SK-N-SH treated with all-trans-retinoic acid at 6 μM for 48 hours (cell line): ENCODE measurements around the gene HSPA12A.

Source experiments
- ATAC-seq: fragments of 200-7000 bp; cut with Tn5 transposase; 3 replicates; pipeline ENCODE4 v1.9.1; 2020; ENCODE audit warnings: mild to moderate bottlenecking, moderate library complexity
- ARNTL ChIP-seq: fragments of 450-650 bp; formaldehyde crosslinking; IDR thresholded peaks from 2 replicates; pipeline ENCODE4 v1.5.0; 2020; ENCODE audit warnings: low read depth, mild to moderate bottlenecking, moderate library complexity, borderline replicate concordance
- BACH2 ChIP-seq: fragments of 250-450 bp; sonication (Bioruptor Pico); IDR thresholded peaks from 2 replicates; pipeline ENCODE4 v1.9.0; 2021; ENCODE audit warnings: mild to moderate bottlenecking, borderline replicate concordance
- CSDC2 ChIP-seq: fragments of 250-450 bp; sonication (Bioruptor Pico); IDR thresholded peaks from 2 replicates; pipeline ENCODE4 v1.5.0; 2020; ENCODE audit warnings: mild to moderate bottlenecking, moderate library complexity
- RARB ChIP-seq: fragments of 250-450 bp; sonication (Bioruptor Pico); IDR thresholded peaks from 2 replicates; pipeline ENCODE4 v1.8.0; 2021; ENCODE audit warnings: mild to moderate bottlenecking, moderate library complexity
- SNAI2 ChIP-seq: fragments of 250-450 bp; sonication (Bioruptor Pico); IDR thresholded peaks from 2 replicates; pipeline ENCODE4 v1.5.0; 2020; ENCODE audit warnings: mild to moderate bottlenecking, moderate library complexity
- TCF4 ChIP-seq: fragments of 250-450 bp; sonication (Bioruptor Pico); IDR thresholded peaks from 2 replicates; pipeline ENCODE4 v1.8.0; 2021; ENCODE audit warnings: mild to moderate bottlenecking, moderate library complexity, borderline replicate concordance
- TOX ChIP-seq: fragments of 250-450 bp; sonication (Bioruptor Pico); IDR thresholded peaks from 2 replicates; pipeline ENCODE4 v1.8.0; 2021; ENCODE audit warnings: mild to moderate bottlenecking, moderate library complexity, borderline replicate concordance
- ZC3H10 ChIP-seq: fragments of 250-450 bp; sonication (Bioruptor Pico); IDR thresholded peaks from 2 replicates; pipeline ENCODE4 v1.5.1; 2021; ENCODE audit warnings: mild to moderate bottlenecking, moderate library complexity
- ZFP3 ChIP-seq: fragments of 250-450 bp; sonication (Bioruptor Pico); IDR thresholded peaks from 2 replicates; pipeline ENCODE4 v1.5.0; 2020; ENCODE audit warnings: mild to moderate bottlenecking, moderate library complexity
- ZNF565 ChIP-seq: fragments of 450-650 bp; formaldehyde crosslinking; conservative IDR thresholded peaks from 2 replicates; pipeline ENCODE4 v1.5.0; 2020; ENCODE audit warnings: low read depth, mild to moderate bottlenecking, moderate library complexity
- ZNF70 ChIP-seq: fragments of 450-650 bp; formaldehyde crosslinking; IDR thresholded peaks from 2 replicates; pipeline ENCODE4 v1.5.0; 2020; ENCODE audit warnings: mild to moderate bottlenecking, moderate library complexity
- ZNF8 ChIP-seq: fragments of 450-650 bp; formaldehyde crosslinking; IDR thresholded peaks from 2 replicates; pipeline ENCODE4 v1.5.0; 2020; ENCODE audit warnings: mild to moderate bottlenecking, moderate library complexity
- TF ChIP-seq, protein P1 (sequence below): fragments of 250-450 bp; sonication (Bioruptor Pico); IDR thresholded peaks from 2 replicates; pipeline ENCODE4 v1.5.1; 2021; ENCODE audit warnings: mild to moderate bottlenecking, moderate library complexity
- TF ChIP-seq, protein P2 (sequence below): fragments of 250-450 bp; sonication (Bioruptor Pico); IDR thresholded peaks from 2 replicates; pipeline ENCODE4 v1.5.1; 2020; ENCODE audit warnings: low read depth, mild to moderate bottlenecking, moderate library complexity
- TF ChIP-seq, protein P3 (sequence below): fragments of 250-450 bp; sonication (Bioruptor Pico); IDR thresholded peaks from 2 replicates; pipeline ENCODE4 v1.5.0; 2020; ENCODE audit warnings: mild to moderate bottlenecking, moderate library complexity
- TF ChIP-seq, protein P4 (sequence below): fragments of 250-450 bp; sonication (Bioruptor Pico); IDR thresholded peaks from 2 replicates; pipeline ENCODE4 v1.8.0; 2020; ENCODE audit warnings: mild to moderate bottlenecking, moderate library complexity, borderline replicate concordance

The HSPA12A gene

DNA sequence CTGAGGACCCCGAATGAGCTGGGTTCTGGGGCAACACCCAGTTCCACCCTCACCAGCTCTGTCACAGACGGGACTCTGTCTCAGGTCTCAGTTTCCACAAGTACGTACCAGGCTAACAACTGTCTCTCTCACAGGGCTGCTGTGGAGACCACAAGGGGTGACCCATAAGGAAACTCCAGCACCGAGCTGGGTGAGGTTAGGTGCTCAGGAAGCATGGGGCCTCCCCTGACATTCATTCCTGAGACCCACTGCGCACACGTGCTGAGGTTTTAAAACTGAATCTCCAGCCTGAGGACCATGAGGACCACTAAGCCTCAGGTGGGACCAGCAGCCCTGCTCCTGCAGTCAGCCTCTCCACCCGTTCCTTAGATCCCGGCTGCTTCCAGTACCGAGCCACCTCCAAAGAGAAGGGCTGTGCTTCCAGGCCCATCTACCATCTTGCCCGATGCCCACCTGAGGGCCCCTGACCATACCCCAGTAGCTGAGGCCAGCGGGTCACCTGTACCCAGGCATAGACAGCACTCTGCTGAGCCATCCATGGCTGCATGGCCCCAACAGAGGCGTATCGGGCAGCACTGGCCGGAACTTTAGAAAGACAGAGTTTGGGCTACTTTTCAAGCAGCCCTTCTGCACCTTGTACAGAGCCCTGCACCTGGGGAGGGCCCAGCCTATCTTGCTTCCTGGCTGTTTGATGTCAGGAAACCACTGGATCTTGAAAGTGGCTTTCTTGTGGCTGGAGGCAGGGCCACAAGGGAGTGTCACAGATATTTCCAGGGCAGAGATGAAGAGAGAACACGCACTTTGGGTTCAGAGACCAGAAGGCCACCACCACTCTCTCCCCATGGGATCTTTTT, 18.7 kb downstream of the HSPA12A start (continued):
- TF ChIP-seq, protein P1, sequence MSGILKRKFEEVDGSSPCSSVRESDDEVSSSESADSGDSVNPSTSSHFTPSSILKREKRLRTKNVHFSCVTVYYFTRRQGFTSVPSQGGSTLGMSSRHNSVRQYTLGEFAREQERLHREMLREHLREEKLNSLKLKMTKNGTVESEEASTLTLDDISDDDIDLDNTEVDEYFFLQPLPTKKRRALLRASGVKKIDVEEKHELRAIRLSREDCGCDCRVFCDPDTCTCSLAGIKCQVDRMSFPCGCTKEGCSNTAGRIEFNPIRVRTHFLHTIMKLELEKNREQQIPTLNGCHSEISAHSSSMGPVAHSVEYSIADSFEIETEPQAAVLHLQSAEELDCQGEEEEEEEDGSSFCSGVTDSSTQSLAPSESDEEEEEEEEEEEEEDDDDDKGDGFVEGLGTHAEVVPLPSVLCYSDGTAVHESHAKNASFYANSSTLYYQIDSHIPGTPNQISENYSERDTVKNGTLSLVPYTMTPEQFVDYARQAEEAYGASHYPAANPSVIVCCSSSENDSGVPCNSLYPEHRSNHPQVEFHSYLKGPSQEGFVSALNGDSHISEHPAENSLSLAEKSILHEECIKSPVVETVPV (CRISPR knock-in tag) = no peak

DNA sequence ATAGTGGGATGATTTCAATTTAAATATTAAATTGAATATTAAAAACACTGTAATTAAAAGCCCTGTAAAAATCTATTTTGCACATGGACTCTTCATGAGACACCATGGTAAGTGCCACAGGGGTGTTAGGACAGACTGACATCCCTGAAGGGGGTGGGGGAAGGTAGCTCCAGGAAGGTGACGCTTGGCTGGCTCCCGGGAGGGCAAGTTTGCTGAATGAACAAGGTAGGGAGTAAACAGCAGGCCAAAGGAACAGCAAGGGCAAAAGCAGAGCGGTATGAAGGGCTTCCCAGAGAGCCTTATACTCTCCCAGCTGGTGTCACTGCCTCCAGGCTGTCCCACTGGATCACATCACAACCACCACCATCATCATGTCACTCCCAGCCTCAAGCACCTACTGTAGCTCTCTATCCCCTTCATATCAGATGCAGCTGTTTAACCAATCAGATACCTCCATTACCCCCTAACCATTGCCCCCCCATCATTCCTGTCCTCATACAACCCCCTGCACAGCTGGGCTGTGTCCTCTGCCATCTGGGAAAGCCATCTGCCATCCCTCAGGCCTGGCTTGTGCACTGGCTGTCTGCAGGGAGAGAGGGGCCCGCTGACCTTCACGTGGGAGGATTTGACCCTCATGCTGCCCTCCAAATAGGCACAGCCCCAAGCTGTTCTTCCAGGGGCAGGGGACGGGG, 19.5 kb downstream of the HSPA12A start:
- TF ChIP-seq TCF4 (CRISPR knock-in tag) = peak; percentile 66; the same call in 1 of the 2 replicates
- TF ChIP-seq, protein P2, sequence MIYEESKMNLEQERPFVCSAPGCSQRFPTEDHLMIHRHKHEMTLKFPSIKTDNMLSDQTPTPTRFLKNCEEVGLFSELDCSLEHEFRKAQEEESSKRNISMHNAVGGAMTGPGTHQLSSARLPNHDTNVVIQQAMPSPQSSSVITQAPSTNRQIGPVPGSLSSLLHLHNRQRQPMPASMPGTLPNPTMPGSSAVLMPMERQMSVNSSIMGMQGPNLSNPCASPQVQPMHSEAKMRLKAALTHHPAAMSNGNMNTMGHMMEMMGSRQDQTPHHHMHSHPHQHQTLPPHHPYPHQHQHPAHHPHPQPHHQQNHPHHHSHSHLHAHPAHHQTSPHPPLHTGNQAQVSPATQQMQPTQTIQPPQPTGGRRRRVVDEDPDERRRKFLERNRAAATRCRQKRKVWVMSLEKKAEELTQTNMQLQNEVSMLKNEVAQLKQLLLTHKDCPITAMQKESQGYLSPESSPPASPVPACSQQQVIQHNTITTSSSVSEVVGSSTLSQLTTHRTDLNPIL = no peak
- peak; percentile 22; the same call in 1 of the 3 replicates for ATAC-seq

DNA sequence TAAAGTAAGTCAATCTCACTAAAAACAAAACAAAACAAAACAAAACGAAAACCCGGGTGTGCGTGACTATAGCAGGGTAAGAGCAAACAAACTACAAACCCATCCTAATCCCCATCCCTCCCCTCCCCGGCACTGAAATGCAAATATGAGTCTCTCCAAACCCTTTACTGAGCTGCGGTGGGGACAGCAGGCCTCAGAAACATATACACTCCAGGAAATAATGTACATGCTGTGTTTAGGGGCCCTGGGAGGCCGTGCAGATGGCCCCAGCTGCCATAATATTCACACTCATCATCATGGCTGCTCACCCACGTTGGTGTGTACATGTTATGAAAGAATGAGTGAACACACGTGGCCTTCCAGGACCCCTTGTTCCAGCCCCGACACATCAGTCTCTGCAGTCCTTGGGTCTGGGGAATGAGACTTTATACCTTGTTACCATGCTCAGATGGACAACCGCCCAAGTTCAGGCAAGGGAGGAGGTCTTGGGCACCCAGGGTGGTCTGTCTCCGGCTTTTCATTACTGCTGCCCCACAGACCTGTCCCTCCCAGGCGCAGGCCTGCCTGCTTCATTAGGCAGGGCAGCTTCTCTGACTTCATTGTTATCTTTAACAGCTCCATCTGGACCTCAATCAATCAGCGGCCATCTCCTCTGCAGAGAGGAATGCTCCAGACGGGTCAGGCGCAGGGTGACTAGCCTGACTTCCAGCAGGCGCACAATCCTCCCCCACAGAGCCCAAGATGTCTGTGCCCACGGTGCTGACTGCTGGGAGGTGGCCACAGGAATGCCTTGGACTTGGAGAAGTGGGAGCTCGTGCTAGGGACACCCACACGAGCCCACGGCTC, 20.6 kb downstream of the HSPA12A start:
- TF ChIP-seq ZC3H10 (CRISPR knock-in tag) = no peak
- no peak for TF ChIP-seq ARNTL (CRISPR knock-in tag)
- no peak for TF ChIP-seq BACH2 (CRISPR knock-in tag)
- TF ChIP-seq TCF4 (CRISPR knock-in tag) = peak; percentile 39; the same call in 1 of the 2 replicates
- TF ChIP-seq CSDC2 (CRISPR knock-in tag) = no peak
- TF ChIP-seq RARB = no peak
- no peak for TF ChIP-seq ZNF70
- no peak for TF ChIP-seq ZFP3 (CRISPR knock-in tag)
- no peak for TF ChIP-seq TOX (CRISPR knock-in tag)
- TF ChIP-seq, protein P3, sequence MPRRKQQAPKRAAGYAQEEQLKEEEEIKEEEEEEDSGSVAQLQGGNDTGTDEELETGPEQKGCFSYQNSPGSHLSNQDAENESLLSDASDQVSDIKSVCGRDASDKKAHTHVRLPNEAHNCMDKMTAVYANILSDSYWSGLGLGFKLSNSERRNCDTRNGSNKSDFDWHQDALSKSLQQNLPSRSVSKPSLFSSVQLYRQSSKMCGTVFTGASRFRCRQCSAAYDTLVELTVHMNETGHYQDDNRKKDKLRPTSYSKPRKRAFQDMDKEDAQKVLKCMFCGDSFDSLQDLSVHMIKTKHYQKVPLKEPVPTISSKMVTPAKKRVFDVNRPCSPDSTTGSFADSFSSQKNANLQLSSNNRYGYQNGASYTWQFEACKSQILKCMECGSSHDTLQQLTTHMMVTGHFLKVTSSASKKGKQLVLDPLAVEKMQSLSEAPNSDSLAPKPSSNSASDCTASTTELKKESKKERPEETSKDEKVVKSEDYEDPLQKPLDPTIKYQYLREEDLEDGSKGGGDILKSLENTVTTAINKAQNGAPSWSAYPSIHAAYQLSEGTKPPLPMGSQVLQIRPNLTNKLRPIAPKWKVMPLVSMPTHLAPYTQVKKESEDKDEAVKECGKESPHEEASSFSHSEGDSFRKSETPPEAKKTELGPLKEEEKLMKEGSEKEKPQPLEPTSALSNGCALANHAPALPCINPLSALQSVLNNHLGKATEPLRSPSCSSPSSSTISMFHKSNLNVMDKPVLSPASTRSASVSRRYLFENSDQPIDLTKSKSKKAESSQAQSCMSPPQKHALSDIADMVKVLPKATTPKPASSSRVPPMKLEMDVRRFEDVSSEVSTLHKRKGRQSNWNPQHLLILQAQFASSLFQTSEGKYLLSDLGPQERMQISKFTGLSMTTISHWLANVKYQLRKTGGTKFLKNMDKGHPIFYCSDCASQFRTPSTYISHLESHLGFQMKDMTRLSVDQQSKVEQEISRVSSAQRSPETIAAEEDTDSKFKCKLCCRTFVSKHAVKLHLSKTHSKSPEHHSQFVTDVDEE (CRISPR knock-in tag) = peak; percentile 75
- TF ChIP-seq, protein P4, sequence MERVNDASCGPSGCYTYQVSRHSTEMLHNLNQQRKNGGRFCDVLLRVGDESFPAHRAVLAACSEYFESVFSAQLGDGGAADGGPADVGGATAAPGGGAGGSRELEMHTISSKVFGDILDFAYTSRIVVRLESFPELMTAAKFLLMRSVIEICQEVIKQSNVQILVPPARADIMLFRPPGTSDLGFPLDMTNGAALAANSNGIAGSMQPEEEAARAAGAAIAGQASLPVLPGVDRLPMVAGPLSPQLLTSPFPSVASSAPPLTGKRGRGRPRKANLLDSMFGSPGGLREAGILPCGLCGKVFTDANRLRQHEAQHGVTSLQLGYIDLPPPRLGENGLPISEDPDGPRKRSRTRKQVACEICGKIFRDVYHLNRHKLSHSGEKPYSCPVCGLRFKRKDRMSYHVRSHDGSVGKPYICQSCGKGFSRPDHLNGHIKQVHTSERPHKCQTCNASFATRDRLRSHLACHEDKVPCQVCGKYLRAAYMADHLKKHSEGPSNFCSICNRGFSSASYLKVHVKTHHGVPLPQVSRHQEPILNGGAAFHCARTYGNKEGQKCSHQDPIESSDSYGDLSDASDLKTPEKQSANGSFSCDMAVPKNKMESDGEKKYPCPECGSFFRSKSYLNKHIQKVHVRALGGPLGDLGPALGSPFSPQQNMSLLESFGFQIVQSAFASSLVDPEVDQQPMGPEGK (CRISPR knock-in tag) = no peak
- no peak for TF ChIP-seq SNAI2 (CRISPR knock-in tag)
- TF ChIP-seq, protein P1 (CRISPR knock-in tag) = no peak
- no peak for TF ChIP-seq ZNF565 (CRISPR knock-in tag)
- TF ChIP-seq ZNF8 (CRISPR knock-in tag) = no peak
- ATAC-seq = peak; percentile 54; the same call in 2 of the 3 replicates
